Fibroblast of pulmonary artery (primary cell): ENCODE data around the gene CPEB2.
A peak's percentile ranks its signal among the peaks of the same experiment; 100 is the strongest.

Source experiments
- DNase-seq: peaks from one replicate; pipeline ENCODE4 v3.0.0-alpha.2; 2010; ENCODE audit warnings: low read depth
- H3K4me3 ChIP-seq: replicated peaks from 2 replicates; pipeline ENCODE4 v1.5.1; 2011; ENCODE audit warnings: low read depth, mild to moderate bottlenecking, control low read depth, low read length, moderate library complexity
- CTCF ChIP-seq: IDR thresholded peaks from 2 replicates; pipeline ENCODE4 v1.5.1; 2011; ENCODE audit warnings: mild to moderate bottlenecking, control low read depth, low read length, inconsistent platforms; ENCODE audit errors: missing control alignments

The CPEB2 gene

GRCh38 chr4:14985161-14985560 lies 17.1 kb upstream of the CPEB2 start:
- TF ChIP-seq CTCF: no peak
- DNase-seq: no peak
- no peak overlapping the region for H3K4me3 ChIP-seq

GRCh38 chr4:14985843-14986242 lies 16.4 kb upstream of the CPEB2 start:
- no peak for DNase-seq
- H3K4me3 ChIP-seq: no peak overlapping the region
- no peak for TF ChIP-seq CTCF

GRCh38 chr4:14987054-14987453 lies 15.2 kb upstream of the CPEB2 start:
- H3K4me3 ChIP-seq: no peak overlapping the region
- no peak for TF ChIP-seq CTCF
- no peak for DNase-seq

GRCh38 chr4:14990484-14990883 lies 11.8 kb upstream of the CPEB2 start:
- DNase-seq: no peak
- no peak for TF ChIP-seq CTCF

GRCh38 chr4:14994242-14994641 lies 8.0 kb upstream of the CPEB2 start:
- H3K4me3 ChIP-seq: no peak overlapping the region
- TF ChIP-seq CTCF: no peak
- peak; percentile 33 for DNase-seq

More at GRCh38 chr4:14990484-14990883, 11.8 kb upstream of the CPEB2 start:
- no peak overlapping the region for H3K4me3 ChIP-seq

- DNase-seq: peak; percentile 92
- TF ChIP-seq CTCF: peak; percentile 4
- peak overlapping the region; percentile 75 for H3K4me3 ChIP-seq
These were observed 923 bp upstream of the CPEB2 start for GRCh38 chr4:15001248-15001868.
